ENCODE measurements around the gene BACH1.

The BACH1 gene

GRCh38 chr21:29316029-29316742, 17.5 kb downstream of the BACH1 start:
- no peak for DNase-seq

DNA sequence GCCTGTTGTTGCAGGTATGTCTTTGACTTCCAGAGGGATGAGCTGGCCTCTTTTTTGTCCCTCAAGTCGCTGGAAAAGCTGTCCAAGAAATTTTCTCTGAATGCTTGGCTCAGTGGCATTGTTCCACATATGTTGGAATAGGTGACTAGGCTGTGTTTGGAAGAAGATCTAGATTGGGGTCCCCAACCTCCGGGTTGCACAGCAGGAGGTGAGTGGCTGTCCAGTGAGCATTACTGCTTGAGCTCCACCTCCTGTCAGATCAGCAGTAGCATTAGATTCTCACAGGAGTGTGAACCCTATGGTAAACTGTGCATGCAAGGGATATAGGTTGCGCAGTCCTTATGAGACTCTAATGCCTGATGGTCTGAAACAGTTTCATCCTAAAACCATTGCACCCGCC, 18.1 kb downstream of the BACH1 start:
- no peak for DNase-seq

DNA sequence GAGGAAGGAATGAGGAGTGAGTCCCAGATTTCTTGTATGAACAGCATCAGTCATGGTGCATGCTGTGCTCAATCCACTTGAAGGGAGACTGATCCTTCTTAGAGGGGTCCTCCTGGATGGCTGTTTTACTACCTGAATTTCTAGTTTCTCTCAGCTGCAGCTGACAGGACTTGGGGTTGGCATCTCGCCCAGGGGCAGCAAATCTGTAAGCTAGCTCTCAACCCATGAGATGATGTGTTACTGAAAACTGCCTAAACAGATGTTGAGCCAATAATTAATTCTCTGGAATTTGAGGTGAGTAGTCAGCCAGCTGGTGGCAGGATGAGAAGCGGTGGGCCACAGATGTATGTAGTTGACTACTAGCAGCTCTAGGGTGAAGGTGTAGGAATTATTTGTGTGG, 19.6 kb downstream of the BACH1 start:
- no peak for DNase-seq

- DNase-seq = no peak
These were observed 21.3 kb downstream of the BACH1 start for GRCh38 chr21:29320031-29320430.

- DNase-seq = no peak
These were observed 22.5 kb downstream of the BACH1 start for GRCh38 chr21:29321217-29321616.

DNA sequence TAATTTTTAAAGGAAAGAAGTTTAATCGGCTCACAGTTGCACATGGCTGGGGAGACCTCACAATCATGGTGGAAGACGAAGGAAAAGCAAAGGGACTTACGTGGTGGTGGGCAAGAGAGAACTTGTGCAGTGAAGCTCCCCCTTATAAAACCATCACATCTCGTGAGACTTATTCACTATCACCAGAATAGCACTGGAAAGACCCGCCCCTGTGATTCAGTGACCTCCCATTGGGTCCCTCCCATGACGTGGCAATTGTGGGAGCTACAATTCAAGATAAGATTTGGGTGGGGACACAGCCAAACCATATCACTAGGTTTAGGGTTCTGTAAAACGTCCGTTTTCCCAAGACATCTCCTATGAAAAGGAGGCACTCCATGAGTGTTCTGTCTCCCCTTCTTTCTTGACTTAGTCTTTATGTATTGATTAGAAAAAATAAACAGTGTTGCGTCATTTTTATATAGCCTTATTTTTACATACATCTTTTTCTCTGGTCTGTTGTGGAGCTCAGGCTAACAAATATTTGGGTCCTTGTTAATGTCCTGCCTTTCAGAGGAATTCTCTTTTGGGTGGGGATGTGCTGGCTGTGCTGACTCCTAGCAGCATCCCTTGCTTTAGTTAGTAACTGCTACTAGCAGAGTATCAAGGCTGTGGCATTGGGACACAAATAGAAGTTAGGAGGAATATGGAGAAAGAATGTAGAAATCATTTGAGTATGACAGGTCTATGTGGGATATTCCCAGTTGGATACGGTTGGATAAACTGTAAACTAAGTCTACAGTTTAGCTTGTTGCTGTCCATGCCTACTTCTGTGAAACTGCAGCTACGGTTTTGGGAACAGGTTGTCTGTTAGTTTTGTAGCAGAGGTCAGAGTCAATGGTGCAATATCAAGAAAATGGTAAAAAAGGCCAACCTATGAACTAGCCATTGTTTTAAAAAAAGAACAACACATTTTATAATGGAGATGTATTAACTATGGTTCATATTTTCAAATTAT, 23.5 kb downstream of the BACH1 start:
- DNase-seq = no peak

DNA sequence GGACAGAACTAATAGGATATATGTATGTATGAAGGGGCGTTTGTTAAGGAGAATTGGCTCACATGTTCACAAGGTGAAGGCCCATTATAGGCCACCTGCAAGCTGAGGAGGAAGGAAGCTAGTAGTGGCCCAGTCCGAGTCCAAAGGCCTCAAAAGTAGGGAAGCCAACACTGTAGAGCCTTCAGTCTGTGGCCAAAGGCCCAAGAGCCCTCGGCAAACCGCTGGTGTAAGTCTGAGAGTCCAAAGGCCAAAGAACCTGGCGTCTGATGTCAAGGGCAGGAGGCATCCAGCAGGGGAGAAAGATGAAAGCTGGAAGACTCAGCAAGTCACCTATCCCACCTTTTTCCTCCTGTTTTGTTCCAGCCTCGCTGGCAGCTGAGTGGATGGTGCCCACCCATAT, 24.5 kb downstream of the BACH1 start:
- no peak for DNase-seq

GRCh38 chr21:29326914-29327554, 28.3 kb downstream of the BACH1 start:
- DNase-seq = no peak

DNA sequence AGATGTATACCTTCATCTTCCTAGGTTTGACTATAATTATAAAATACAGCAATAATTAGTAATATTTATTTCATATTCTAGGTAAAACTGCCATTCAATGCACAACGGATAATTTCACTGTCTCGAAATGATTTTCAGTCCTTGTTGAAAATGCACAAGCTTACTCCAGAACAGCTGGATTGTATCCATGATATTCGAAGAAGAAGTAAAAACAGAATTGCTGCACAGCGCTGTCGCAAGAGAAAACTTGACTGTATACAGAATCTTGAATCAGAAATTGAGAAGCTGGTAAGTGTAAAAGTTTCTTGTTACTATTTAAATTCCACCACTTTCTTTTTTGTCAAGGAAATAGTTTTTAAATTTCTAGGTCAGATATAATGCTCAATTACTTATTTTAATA, 30.7 kb downstream of the BACH1 start:
- DNase-seq = no peak

GRCh38 chr21:29330797-29331196, 32.1 kb downstream of the BACH1 start:
- no peak for DNase-seq

GRCh38 chr21:29332461-29333362, 34.0 kb downstream of the BACH1 start:
- no peak for DNase-seq

DNA sequence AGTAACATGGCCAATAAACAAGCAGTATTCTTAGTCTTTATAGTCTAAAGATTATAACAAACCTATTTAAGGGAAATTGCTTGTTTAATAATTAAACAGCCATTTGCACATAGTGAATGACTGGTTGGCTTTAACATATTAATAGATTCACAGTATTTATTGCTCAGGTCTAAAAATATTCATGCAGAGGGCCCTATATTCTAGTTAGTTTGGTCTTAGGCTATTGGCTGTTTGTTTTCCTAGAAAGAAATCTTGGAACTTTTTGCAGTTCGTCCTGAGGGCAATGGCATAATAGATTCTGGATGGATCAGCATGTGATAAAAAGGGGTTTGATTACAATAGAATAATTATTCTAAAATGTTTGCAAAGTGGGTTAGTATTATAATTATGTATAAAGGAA, 34.7 kb downstream of the BACH1 start:
- DNase-seq = no peak

- no peak for DNase-seq
These were observed 36.2 kb downstream of the BACH1 start for GRCh38 chr21:29334717-29335428.

DNA sequence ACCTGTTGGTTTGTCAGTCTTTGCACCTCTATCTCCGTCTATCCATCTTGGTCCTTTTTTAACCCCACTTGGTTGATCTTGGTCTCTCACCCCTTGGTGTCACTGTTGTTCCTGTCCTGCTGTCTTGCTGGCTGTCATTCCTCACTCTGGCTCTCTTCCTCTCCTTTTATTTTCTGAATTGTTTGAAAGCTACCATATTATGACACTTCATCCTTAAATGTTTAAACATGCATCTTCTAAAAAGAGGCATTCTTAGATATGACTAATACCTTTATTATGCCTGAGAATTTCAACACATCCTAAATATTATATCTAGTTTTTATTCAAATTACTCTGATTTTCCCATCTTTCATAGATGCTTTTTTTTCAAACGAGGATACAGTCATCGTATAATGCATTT, 37.0 kb downstream of the BACH1 start:
- DNase-seq = no peak

DNA sequence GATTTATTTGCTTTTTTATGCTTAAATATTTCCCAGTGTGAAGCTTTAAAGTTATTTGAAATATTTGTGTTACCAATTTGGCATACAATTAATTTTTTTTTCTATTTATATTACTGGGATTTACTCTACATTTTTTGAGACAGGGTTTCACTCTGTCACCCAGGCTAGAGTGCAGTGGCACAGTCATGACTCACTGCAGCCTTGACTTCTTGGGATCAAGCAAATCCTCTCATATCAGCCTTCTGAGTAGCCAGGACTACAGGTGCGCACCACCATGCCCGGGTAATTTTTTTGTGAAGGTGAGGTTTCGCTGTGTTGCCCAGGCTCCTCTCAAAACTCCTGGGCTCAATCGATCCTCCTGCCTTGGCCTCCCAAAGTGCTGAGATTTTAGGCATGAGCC, 39.5 kb downstream of the BACH1 start:
- DNase-seq = no peak

GRCh38 chr21:29340228-29340627, 41.5 kb downstream of the BACH1 start:
- DNase-seq = no peak

DNA sequence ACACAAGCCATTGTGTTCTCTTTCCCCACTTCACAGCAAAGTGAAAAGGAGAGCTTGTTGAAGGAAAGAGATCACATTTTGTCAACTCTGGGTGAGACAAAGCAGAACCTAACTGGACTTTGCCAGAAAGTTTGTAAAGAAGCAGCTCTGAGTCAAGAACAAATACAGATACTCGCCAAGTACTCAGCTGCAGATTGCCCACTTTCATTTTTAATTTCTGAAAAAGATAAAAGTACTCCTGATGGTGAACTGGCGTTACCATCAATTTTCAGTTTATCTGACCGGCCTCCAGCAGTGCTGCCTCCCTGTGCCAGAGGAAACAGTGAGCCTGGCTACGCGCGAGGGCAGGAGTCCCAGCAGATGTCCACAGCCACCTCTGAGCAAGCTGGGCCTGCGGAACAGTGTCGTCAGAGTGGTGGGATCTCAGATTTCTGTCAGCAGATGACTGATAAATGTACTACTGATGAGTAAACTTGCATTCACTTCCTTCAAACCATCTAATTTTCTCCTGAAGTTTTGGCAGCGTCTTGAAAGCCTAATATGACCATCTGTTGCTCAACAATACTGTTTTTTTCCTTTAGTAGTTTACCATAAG, 43.7 kb downstream of the BACH1 start:
- DNase-seq = no peak

DNA sequence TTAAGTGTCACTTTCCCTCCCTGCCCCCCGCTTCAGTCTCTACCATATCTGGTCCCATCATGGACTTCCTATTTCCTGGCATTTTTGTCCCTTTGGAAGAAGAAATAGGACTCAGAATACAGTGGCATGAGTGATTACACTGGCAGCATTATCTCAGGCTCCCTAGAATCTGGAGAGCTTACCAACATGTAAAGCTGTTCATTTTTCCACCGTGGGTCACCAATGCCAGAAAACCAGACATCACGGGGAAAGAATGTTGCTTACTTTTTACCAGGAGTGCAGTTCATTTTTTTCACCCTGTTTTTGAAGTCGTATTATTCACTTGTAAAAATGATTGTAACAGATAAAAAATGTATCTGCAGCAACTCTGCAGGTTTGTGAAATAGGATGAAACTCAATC, 44.8 kb downstream of the BACH1 start:
- no peak for DNase-seq

DNA sequence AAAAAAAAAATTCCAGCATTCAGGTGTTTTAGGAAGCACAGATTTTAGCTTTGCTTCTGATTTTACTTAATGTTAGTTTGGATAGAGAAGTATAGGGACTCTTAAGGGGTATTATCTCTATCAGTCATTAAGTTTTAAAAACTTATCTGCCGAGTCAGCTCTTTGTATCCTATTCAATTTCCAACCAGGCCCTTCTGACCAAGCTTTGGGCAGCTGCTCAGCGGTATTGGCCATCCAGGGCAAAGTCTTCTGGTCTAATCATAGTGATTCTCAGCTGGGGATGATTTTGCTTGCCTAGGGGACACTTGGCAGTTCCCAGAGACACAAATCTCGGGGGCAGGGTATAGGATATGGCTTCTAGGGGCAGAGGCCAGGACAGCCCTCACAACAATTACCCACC, 47.6 kb downstream of the BACH1 start:
- DNase-seq = no peak

- DNase-seq = no peak
These were observed 48.0 kb downstream of the BACH1 start for GRCh38 chr21:29346771-29347170.

DNA sequence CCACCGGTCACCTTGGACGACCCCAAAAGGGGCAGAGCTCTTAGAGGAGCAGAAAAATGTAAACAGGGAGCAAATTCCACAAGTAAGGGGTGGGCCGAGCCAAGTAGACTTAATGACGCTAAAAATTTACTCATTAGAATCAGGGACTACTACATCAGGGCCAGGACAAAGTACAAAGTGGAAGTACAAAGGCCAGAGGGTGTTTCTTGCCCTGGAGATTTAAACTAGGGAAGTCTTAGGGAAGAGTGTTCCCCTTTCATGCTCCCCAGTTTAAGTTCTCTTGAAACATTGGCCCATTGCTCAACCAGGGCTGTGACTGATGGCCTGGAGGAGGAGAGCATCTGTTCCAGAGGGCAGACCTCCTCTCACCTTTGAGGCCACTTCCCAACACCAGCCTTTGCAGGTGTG, 48.6 kb downstream of the BACH1 start:
- no peak for DNase-seq

- DNase-seq = no peak
These were observed 51.0 kb downstream of the BACH1 start for GRCh38 chr21:29349702-29350101.

Data from NCI-H146 (cell line).